ENCODE results near the gene SHB. TPM values are rescaled to one million over a fixed set of nuclear protein-coding genes. Genes with fewer than 3 reads are reported as not detected.

The SHB gene
- total and polyA plus RNA-seq, 2 donors (not counting 3 experiments of a cell fraction or from before 2014, with no cell fraction given): 13.4 to 24.9 TPM

GRCh38 chr9:37978983-37979382 lies 90.0 kb downstream of the SHB start:
- Histone ChIP-seq H3K9me1 (replicated peaks; ENCODE audit: control insufficient read depth, extremely low read depth, insufficient read depth, low read length) (no peaks in the 10 kb centered on the region), H4K20me1 (replicated peaks; ENCODE audit: control insufficient read depth, extremely low read depth, insufficient read depth, low read length) (no peaks in the 10 kb centered on the region), H3K4me2 (ENCODE audit: insufficient read depth, low read length) (no peak overlapping the region), H2AFZ (ENCODE audit: low read depth, low read length) (no peak overlapping the region), H3K36me3 (ENCODE audit: control insufficient read depth in 2 of 2, extremely low read depth in 1 of 2, insufficient read depth in 2 of 2, low read length in 2 of 2) (peaks cover 0 to 2% of the 10 kb centered on the region in 2 experiments), H3K9ac (replicated peaks; ENCODE audit: extremely low read depth, insufficient read depth, low read length) (no peak overlapping the region), H3K27me3 (ENCODE audit: control insufficient read depth in 2 of 2, insufficient read depth in 2 of 2, low read length in 2 of 2) (no peaks in the 10 kb centered on the region), H3K27ac (ENCODE audit: insufficient read depth, low read depth, low read length) (no peak overlapping the region), H3K9me3 (replicated peaks; ENCODE audit: control insufficient read depth, insufficient read depth, low read length) (no peaks in the 10 kb centered on the region), H3K79me2 (ENCODE audit: control insufficient read depth, insufficient read depth, low read length) (no peaks in the 10 kb centered on the region), H3K4me3 (replicated peaks in 1 of 3; ENCODE audit: insufficient read depth in 1 of 3, low read depth in 1 of 3, low read length in 3 of 3) (no peak overlapping the region), H3K4me1 (ENCODE audit: control insufficient read depth, extremely low read depth, insufficient read depth, low read length) (no peaks in the 10 kb centered on the region)
- POLR2A ChIA-PET: no interaction called here
- no peak for TF ChIP-seq FOS (IDR thresholded peaks at IDR 0.05; ENCODE audit: borderline replicate concordance, insufficient read depth, low read length)
- TF ChIP-seq POLR2A (IDR thresholded peaks at IDR 0.05; ENCODE audit: low read depth, low read length): no peak
- no peak for TF ChIP-seq MYC (IDR thresholded peaks at IDR 0.05; ENCODE audit: low read depth, low read length)
- TF ChIP-seq POLR2AphosphoS5 (IDR thresholded peaks at IDR 0.05; ENCODE audit: insufficient read depth, low read depth, low read length): no peak
- TF ChIP-seq EZH2 (IDR thresholded peaks at IDR 0.05; ENCODE audit: borderline replicate concordance, low read depth, low read length, severe bottlenecking): no peak
- TF ChIP-seq, protein P1, sequence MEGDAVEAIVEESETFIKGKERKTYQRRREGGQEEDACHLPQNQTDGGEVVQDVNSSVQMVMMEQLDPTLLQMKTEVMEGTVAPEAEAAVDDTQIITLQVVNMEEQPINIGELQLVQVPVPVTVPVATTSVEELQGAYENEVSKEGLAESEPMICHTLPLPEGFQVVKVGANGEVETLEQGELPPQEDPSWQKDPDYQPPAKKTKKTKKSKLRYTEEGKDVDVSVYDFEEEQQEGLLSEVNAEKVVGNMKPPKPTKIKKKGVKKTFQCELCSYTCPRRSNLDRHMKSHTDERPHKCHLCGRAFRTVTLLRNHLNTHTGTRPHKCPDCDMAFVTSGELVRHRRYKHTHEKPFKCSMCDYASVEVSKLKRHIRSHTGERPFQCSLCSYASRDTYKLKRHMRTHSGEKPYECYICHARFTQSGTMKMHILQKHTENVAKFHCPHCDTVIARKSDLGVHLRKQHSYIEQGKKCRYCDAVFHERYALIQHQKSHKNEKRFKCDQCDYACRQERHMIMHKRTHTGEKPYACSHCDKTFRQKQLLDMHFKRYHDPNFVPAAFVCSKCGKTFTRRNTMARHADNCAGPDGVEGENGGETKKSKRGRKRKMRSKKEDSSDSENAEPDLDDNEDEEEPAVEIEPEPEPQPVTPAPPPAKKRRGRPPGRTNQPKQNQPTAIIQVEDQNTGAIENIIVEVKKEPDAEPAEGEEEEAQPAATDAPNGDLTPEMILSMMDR (IDR thresholded peaks at IDR 0.05; ENCODE audit: extremely low read depth in 1 of 2, insufficient read depth in 1 of 2, low read depth in 1 of 2, low read length in 2 of 2): no peak
- no peak for FAIRE-seq
- BruUV-seq (replicated peaks): no TSS peak
- intact Hi-C loops (cut with micrococcal nuclease): no loop called here
- CTCF ChIA-PET: interaction anchor here (1.1 to 1.3 kb wide), 2 partner anchors 10 to 182 kb away, joined by 3 read pairs; no protein-coding TSS in a partner anchor
- no peak for DNase-seq (ENCODE audit: low read depth, low spot score)
- dilution Hi-C loops (cut with MboI; ENCODE audit: extremely low pct_ligation_motif_present, low sequenced_read_pairs): no loop called here

DNA sequence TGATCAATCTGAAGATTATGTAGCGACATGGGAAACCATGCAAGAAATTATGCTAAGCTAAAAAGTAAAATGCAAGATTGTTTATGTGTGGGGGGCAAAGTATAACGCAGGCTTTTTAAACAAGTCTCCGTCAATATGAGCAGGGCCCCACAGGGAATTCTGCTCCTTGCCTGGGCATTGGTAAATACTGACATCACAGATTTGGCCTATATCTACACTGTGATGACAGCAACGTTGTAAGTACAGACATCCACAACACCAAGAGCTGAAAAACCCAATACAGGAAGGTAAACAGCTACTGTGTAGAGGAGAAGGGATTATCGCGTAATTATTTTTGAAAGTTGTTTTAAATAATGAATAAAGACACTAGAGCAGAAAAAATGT lies 90.6 kb downstream of the SHB start:
- no TSS peak for BruUV-seq (replicated peaks)
- Histone ChIP-seq H3K9me1 (replicated peaks; ENCODE audit: control insufficient read depth, extremely low read depth, insufficient read depth, low read length) (no peaks in the 10 kb centered on the region), H3K27me3 (ENCODE audit: control insufficient read depth in 2 of 2, insufficient read depth in 2 of 2, low read length in 2 of 2) (no peaks in the 10 kb centered on the region), H3K79me2 (ENCODE audit: control insufficient read depth, insufficient read depth, low read length) (no peaks in the 10 kb centered on the region), H3K27ac (ENCODE audit: insufficient read depth, low read depth, low read length) (no peak overlapping the region), H3K9ac (replicated peaks; ENCODE audit: extremely low read depth, insufficient read depth, low read length) (no peak overlapping the region), H2AFZ (ENCODE audit: low read depth, low read length) (no peak overlapping the region), H3K36me3 (ENCODE audit: control insufficient read depth in 2 of 2, extremely low read depth in 1 of 2, insufficient read depth in 2 of 2, low read length in 2 of 2) (peaks cover 0 to 4% of the 10 kb centered on the region in 2 experiments), H4K20me1 (replicated peaks; ENCODE audit: control insufficient read depth, extremely low read depth, insufficient read depth, low read length) (no peaks in the 10 kb centered on the region), H3K4me1 (ENCODE audit: control insufficient read depth, extremely low read depth, insufficient read depth, low read length) (no peaks in the 10 kb centered on the region), H3K9me3 (replicated peaks; ENCODE audit: control insufficient read depth, insufficient read depth, low read length) (no peaks in the 10 kb centered on the region), H3K4me3 (replicated peaks in 1 of 3; ENCODE audit: insufficient read depth in 1 of 3, low read depth in 1 of 3, low read length in 3 of 3) (no peak overlapping the region), H3K4me2 (ENCODE audit: insufficient read depth, low read length) (no peak overlapping the region)
- ChIA-PET CTCF (interaction anchor here (1.1 to 1.3 kb wide), 2 partner anchors 10 to 182 kb away, joined by 3 read pairs; no protein-coding TSS in a partner anchor), POLR2A (no interaction called here)
- dilution Hi-C loops (cut with MboI; ENCODE audit: extremely low pct_ligation_motif_present, low sequenced_read_pairs) (no loop called here), intact Hi-C loops (cut with micrococcal nuclease) (no loop called here)
- DNase-seq (ENCODE audit: low read depth, low spot score) (no peak), FAIRE-seq (no peak)
- TF ChIP-seq, protein P1 (IDR thresholded peaks at IDR 0.05; ENCODE audit: extremely low read depth in 1 of 2, insufficient read depth in 1 of 2, low read depth in 1 of 2, low read length in 2 of 2): no peak
- TF ChIP-seq GATA2 (IDR thresholded peaks at IDR 0.05; ENCODE audit: insufficient read depth, insufficient read length, low read depth, low read length): no peak

All from endothelial cell of umbilical vein (primary cell).